GM19463 (cell line): ENCODE measurements around the gene CDKN2D.

ENCODE experiments used
- ATAC-seq: cut with Tn5 transposase; IDR thresholded peaks from one replicate; pipeline ENCODE4 v1.9.1; 2021; ENCODE audit warnings: mild to moderate bottlenecking, moderate library complexity; ENCODE audit not compliant: unreplicated experiment

Gene CDKN2D

GRCh38 chr19:10568826-10569651 is at the start of gene CDKN2D:
Gene CDKN2D, minus strand, starts transcription at chr19:10568979. Its CDS starts 326 bp downstream, at chr19:10568653.
- ATAC-seq, result peak; percentile 73

GRCh38 chr19:10617409-10618121 is 48.8 kb upstream of the CDKN2D start:
- ATAC-seq, result no peak

GRCh38 chr19:10615429-10616023 is 46.7 kb upstream of the CDKN2D start:
- no peak for ATAC-seq

- ATAC-seq, result no peak
Observed at GRCh38 chr19:10612499-10613119, 43.8 kb upstream of the CDKN2D start.

GRCh38 chr19:10611907-10612306 is 43.1 kb upstream of the CDKN2D start:
- ATAC-seq, result no peak

- ATAC-seq, result no peak
Observed at GRCh38 chr19:10604460-10604980, 35.7 kb upstream of the CDKN2D start.

GRCh38 chr19:10603873-10604459 is 35.2 kb upstream of the CDKN2D start:
- no peak for ATAC-seq

- ATAC-seq, result peak; percentile 54
Observed at GRCh38 chr19:10603084-10603872, 34.5 kb upstream of the CDKN2D start.

GRCh38 chr19:10602330-10603083 is 33.7 kb upstream of the CDKN2D start:
- peak; percentile 52 for ATAC-seq

GRCh38 chr19:10601999-10602329 is 33.2 kb upstream of the CDKN2D start:
- no peak for ATAC-seq

GRCh38 chr19:10600149-10600548 is 31.4 kb upstream of the CDKN2D start:
- ATAC-seq, result no peak

GRCh38 chr19:10593820-10594637 is 25.2 kb upstream of the CDKN2D start:
- ATAC-seq, result peak; percentile 53

- no peak for ATAC-seq
Observed at GRCh38 chr19:10593148-10593547, 24.4 kb upstream of the CDKN2D start.

- ATAC-seq, result no peak
Observed at GRCh38 chr19:10587839-10588150, 19.0 kb upstream of the CDKN2D start.

- no peak for ATAC-seq
Observed at GRCh38 chr19:10587022-10587838, 18.5 kb upstream of the CDKN2D start, which contains the start of gene AP1M2. Gene AP1M2, minus strand, starts transcription at chr19:10587312. Its CDS starts 81 bp downstream, at chr19:10587231.

GRCh38 chr19:10586396-10586795 is 17.6 kb upstream of the CDKN2D start:
- ATAC-seq, result no peak

GRCh38 chr19:10583036-10583776 is 14.4 kb upstream of the CDKN2D start:
- no peak for ATAC-seq
